Liver (tissue), 9 donors: ENCODE results near the gene KIRREL3. TPM values are rescaled to one million over a fixed set of nuclear protein-coding genes. Genes with fewer than 3 reads are reported as not detected.

Experiments used
- DNase-seq: peaks from one replicate; pipeline ENCODE4 v3.0.0-alpha.2; 2017; ENCODE audit warnings: low spot score
- H3K27ac ChIP-seq, 2 donors: one replicate each; pipeline ENCODE4 v1.7.0; 2013; ENCODE audit warnings: inconsistent platforms in 2 of 2, low read length in 2 of 2, control low read depth in 1 of 2, low read depth in 1 of 2, mild to moderate bottlenecking in 1 of 2
- H3K27me3 ChIP-seq, 4 donors: one replicate each; pipeline versions ENCODE4 v1.6.1 to v1.7.0; 2013; ENCODE audit warnings: low read length in 3 of 4, inconsistent platforms in 1 of 4, mild to moderate bottlenecking in 1 of 4, moderate library complexity in 1 of 4; ENCODE audit not compliant: control insufficient read depth in 4 of 4, insufficient read depth in 4 of 4
- H3K36me3 ChIP-seq, 4 donors: one replicate each; pipeline versions ENCODE4 v1.6.1 to v1.7.0; 2013; ENCODE audit warnings: low read length in 3 of 4, mild to moderate bottlenecking in 3 of 4, low read depth in 1 of 4, moderate library complexity in 1 of 4; ENCODE audit not compliant: control insufficient read depth in 4 of 4, insufficient read depth in 3 of 4
- H3K4me1 ChIP-seq, 4 donors: one replicate each; pipeline versions ENCODE4 v1.6.1 to v1.7.0; 2013; ENCODE audit warnings: low read length in 3 of 4, mild to moderate bottlenecking in 3 of 4, moderate library complexity in 1 of 4; ENCODE audit not compliant: control insufficient read depth in 4 of 4, insufficient read depth in 4 of 4
- H3K4me3 ChIP-seq, 3 donors: one replicate each; pipeline versions ENCODE4 v1.6.1 to v1.7.0; 2013; ENCODE audit warnings: low read length in 3 of 3, control low read depth in 1 of 3, low read depth in 1 of 3, mild to moderate bottlenecking in 1 of 3
- H3K9ac ChIP-seq, 2 donors: one replicate each; pipeline ENCODE4 v1.7.0; 2013; ENCODE audit warnings: low read length in 2 of 2, mild to moderate bottlenecking in 2 of 2, moderate library complexity in 2 of 2, control low read depth in 1 of 2, low read depth in 1 of 2
- H3K9me3 ChIP-seq, 4 donors: one replicate each; pipeline versions ENCODE4 v1.6.1 to v1.7.0; 2013; ENCODE audit warnings: low read length in 3 of 4; ENCODE audit not compliant: control insufficient read depth in 4 of 4
- ATF3 ChIP-seq: IDR thresholded peaks from 2 replicates; pipeline ENCODE4 v1.6.1; 2016; ENCODE audit warnings: antibody characterized with exemption
- CTCF ChIP-seq: fragments of 150-350 bp; IDR thresholded peaks from 2 replicates; pipeline ENCODE4 v1.5.1; 2017; ENCODE audit warnings: improper control_type of control experiment, low read depth, low read length; ENCODE audit not compliant: missing input control
- EGR1 ChIP-seq, 2 donors: IDR thresholded peaks; 2 replicates each; pipeline ENCODE4 v1.6.1; 2016 to 2018; ENCODE audit warnings: antibody characterized with exemption in 2 of 2, low read depth in 2 of 2
- FOXA1 ChIP-seq: IDR thresholded peaks from 2 replicates; pipeline ENCODE4 v1.6.1; 2016; ENCODE audit warnings: antibody characterized with exemption
- FOXA2 ChIP-seq: IDR thresholded peaks from 2 replicates; pipeline ENCODE4 v1.6.1; 2016; ENCODE audit warnings: antibody characterized with exemption
- GABPA ChIP-seq, 2 donors: IDR thresholded peaks in 1 of 2; conservative IDR thresholded peaks in 1 of 2; 2 replicates each; pipeline ENCODE4 v1.6.1; 2016; ENCODE audit warnings: antibody characterized with exemption in 2 of 2, mild to moderate bottlenecking in 1 of 2, moderate library complexity in 1 of 2
- HNF4A ChIP-seq, 2 donors: conservative IDR thresholded peaks; 2 replicates each; pipeline ENCODE4 v1.6.1; 2016; ENCODE audit warnings: antibody characterized with exemption in 2 of 2, mild to moderate bottlenecking in 2 of 2
- HNF4G ChIP-seq: IDR thresholded peaks from 2 replicates; pipeline ENCODE4 v1.6.1; 2016; ENCODE audit warnings: antibody characterized with exemption
- JUND ChIP-seq, 2 donors: IDR thresholded peaks; 2 replicates each; pipeline ENCODE4 v1.6.1; 2016; ENCODE audit warnings: antibody characterized with exemption in 2 of 2
- MAX ChIP-seq: IDR thresholded peaks from 2 replicates; pipeline ENCODE4 v1.6.1; 2016; ENCODE audit warnings: antibody characterized with exemption
- NR2F2 ChIP-seq: IDR thresholded peaks from 2 replicates; pipeline ENCODE4 v1.6.1; 2016; ENCODE audit warnings: antibody characterized with exemption
- RAD21 ChIP-seq, 2 donors: IDR thresholded peaks; 2 replicates each; pipeline ENCODE4 v1.6.1; 2016; ENCODE audit warnings: antibody characterized with exemption in 2 of 2, mild to moderate bottlenecking in 2 of 2
- REST ChIP-seq: IDR thresholded peaks from 2 replicates; pipeline ENCODE4 v1.6.1; 2016; ENCODE audit warnings: antibody characterized with exemption, mild to moderate bottlenecking
- SP1 ChIP-seq: IDR thresholded peaks from 2 replicates; pipeline ENCODE4 v1.6.1; 2018; ENCODE audit warnings: antibody characterized with exemption, mild to moderate bottlenecking
- TAF1 ChIP-seq: conservative IDR thresholded peaks from 2 replicates; pipeline ENCODE4 v1.6.1; 2016; ENCODE audit warnings: antibody characterized with exemption, mild to moderate bottlenecking
- YY1 ChIP-seq: IDR thresholded peaks from 2 replicates; pipeline ENCODE4 v1.6.1; 2016; ENCODE audit warnings: antibody characterized with exemption, mild to moderate bottlenecking
- ZBTB33 ChIP-seq: IDR thresholded peaks from 2 replicates; pipeline ENCODE4 v1.6.1; 2016; ENCODE audit warnings: antibody characterized with exemption
- WGBS: extraction: QIAGEN DNeasy Blood & Tissue Kit; methylation state at CpG from one replicate; pipeline ENCODE4 v1.1.7; 2013; 5-methylcytosine and 5-hydroxymethylcytosine counted together
- polyA plus RNA-seq, 2 donors: library from polyadenylated mRNA; stranded (reverse) in 1 of 2; unstranded in 1 of 2; fragments of 200-250 nt in 1 of 2; fragments of >200 nt in 1 of 2; fragmentation: Nextera tagmentation in 1 of 2; extraction: Ambion mirVana in 1 of 2; gene quantifications; one replicate each; pipeline versions ENCODE4 v1.2.1 to v1.2.3, GENCODE V29; 2013 to 2015
- total RNA-seq, 2 donors: library from RNA; depleted of rRNA; stranded (reverse); fragments of >200 nt; gene quantifications; one replicate each; pipeline ENCODE4 v1.2.3, GENCODE V29; 2014
- donor health status: healthy.
- donor health status: healthy.
- donor health status: healthy.
- donor health status: healthy.
- donor health status: healthy.

Gene KIRREL3
- total and polyA plus RNA-seq, 4 donors: 0.03 to 0.29 (median 0.08) TPM; not detected in 1

GRCh38 chr11:127035824-127036223 is 35.3 kb upstream of the KIRREL3 start:
- no peak overlapping the region for H3K9ac ChIP-seq
- 82% methylated on average over 3 of the region's 3 CpGs for WGBS

GRCh38 chr11:127034973-127035372 is 34.4 kb upstream of the KIRREL3 start:
- peaks cover 4 to 33% (median 11%) of the 10 kb centered on the region in 4 donors for H3K4me1 ChIP-seq
- no peak overlapping the region for H3K4me3 ChIP-seq
- no peaks in the 10 kb centered on the region for H3K27me3 ChIP-seq
- H3K27ac ChIP-seq: no peak overlapping the region
- H3K9me3 ChIP-seq: no peaks in the 10 kb centered on the region
- no peak for DNase-seq
- H3K36me3 ChIP-seq: no peaks in the 10 kb centered on the region
- H3K9ac ChIP-seq: no peak overlapping the region
- TF ChIP-seq CTCF (no peak), ZBTB33 (no peak), ATF3 (no peak), HNF4G (no peak), EGR1 (IDR thresholded peaks at IDR 0.05; ENCODE audit: low read depth in 2 of 2) (no peak), MAX (peak; percentile 73), YY1 (peak; percentile 52), GABPA (IDR thresholded peaks at IDR 0.05 in 1 of 2, conservative IDR thresholded peaks at IDR 0.05 in 1 of 2) (no peak), TAF1 (no peak), JUND (IDR thresholded peaks at IDR 0.05) (no peak)

More at GRCh38 chr11:127035824-127036223, 35.3 kb upstream of the KIRREL3 start:
- H3K27ac ChIP-seq: no peak overlapping the region
- H3K36me3 ChIP-seq: no peaks in the 10 kb centered on the region
- H3K4me1 ChIP-seq: peaks cover 4 to 33% (median 11%) of the 10 kb centered on the region in 4 donors
- DNase-seq: no peak
- TF ChIP-seq NR2F2 (no peak), JUND (IDR thresholded peaks at IDR 0.05) (no peak), HNF4A (conservative IDR thresholded peaks at IDR 0.05) (no peak), ZBTB33 (no peak), FOXA2 (no peak), REST (no peak), RAD21 (IDR thresholded peaks at IDR 0.05) (no peak), EGR1 (IDR thresholded peaks at IDR 0.05; ENCODE audit: low read depth in 2 of 2) (no peak), GABPA (IDR thresholded peaks at IDR 0.05 in 1 of 2, conservative IDR thresholded peaks at IDR 0.05 in 1 of 2) (no peak), FOXA1 (no peak), MAX (no peak), SP1 (no peak), HNF4G (no peak)
- H3K9me3 ChIP-seq: no peaks in the 10 kb centered on the region
- H3K4me3 ChIP-seq: no peak overlapping the region
- H3K27me3 ChIP-seq: no peaks in the 10 kb centered on the region
